HG03097 (cell line): ENCODE measurements around the gene ALOX12B.
A peak's percentile ranks its signal among the peaks of the same experiment; 100 is the strongest.
"Not testable (repeated sequence)": the region's sequence is repeated elsewhere in the genome, so short reads cannot be mapped to it uniquely, and the experiment has no call there.

Source experiments
- ATAC-seq: cut with Tn5 transposase; IDR thresholded peaks from one replicate; pipeline ENCODE4 v1.9.1; 2021; ENCODE audit not compliant: unreplicated experiment, low FRiP score

The ALOX12B gene

DNA sequence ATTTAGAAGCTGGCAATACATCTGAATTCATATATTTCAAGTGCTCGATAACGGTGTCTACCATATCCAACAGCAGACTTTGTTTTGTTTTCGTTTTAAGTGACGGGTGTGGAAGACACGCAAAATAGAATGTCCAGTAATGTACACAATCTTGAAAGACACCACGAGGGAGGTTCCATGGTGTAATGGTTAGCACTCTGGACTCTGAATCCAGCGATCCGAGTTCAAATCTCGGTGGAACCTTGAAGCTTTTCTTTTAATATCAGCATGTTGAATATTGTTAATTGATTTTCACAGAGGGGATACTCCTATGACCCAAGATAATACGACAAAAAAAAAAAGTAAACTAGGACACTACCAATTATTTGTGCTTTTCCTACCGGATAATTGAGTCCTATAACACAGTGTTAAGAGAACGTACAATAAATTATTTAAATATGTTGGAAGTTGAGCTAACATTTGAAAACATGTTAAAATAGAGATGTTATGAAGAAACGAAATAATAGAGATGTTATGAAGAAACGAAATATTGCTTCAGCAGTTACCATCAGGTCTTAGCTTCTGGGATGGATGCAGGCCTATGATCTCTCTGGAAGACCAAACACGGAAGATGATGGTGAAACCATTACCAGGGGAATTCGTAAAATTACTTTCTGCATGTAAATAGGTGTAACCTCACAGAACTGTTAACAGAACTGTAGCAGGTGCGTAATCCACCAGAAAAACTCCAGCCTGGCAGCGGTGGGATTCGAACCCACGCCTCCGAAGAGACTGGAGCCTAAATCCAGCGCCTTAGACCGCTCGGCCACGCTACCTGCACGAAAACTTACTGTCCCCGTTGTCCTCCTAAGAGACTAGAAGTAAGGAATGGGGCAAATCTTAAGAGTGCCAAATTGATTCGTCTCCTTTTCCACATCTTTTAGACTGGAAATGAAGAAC, 32.3 kb upstream of the ALOX12B start:
- ATAC-seq, result peak; percentile 30

DNA sequence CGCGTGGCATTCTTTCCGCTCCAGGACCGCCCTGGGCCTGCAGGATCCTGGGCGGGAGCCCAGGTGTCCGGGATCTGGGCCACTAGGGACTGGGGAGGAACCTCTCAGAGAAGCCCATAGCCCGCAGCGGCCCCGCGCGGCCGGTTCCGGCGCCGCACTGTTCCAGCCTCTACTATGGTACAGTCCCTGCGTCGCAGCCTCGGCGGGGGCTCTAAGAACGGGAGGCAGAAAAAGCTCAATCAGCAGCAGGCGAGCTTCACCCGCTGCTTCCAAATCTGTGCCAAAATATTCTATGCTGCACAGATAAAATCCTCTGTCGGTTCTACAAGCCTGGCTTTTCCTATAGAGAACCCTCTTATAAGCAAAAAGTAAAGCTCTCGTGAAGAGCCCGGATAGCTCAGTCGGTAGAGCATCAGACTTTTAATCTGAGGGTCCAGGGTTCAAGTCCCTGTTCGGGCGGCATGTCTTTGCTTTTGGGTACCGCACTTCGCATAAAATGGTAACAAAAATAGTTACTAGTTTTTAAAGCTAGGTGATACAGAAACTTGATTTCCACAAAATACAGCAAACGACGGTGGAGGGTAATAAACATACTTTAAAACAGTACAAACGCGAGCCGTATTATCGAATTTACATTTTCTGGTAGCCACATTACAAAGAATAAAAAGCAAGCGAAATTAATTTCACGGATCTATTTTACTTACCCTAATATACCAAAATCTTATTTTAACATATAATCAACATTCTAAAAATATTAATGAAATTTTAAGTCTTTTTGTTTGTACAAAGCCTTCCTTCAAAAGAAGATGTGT, 31.5 kb upstream of the ALOX12B start:
- ATAC-seq, result peak; percentile 28

DNA sequence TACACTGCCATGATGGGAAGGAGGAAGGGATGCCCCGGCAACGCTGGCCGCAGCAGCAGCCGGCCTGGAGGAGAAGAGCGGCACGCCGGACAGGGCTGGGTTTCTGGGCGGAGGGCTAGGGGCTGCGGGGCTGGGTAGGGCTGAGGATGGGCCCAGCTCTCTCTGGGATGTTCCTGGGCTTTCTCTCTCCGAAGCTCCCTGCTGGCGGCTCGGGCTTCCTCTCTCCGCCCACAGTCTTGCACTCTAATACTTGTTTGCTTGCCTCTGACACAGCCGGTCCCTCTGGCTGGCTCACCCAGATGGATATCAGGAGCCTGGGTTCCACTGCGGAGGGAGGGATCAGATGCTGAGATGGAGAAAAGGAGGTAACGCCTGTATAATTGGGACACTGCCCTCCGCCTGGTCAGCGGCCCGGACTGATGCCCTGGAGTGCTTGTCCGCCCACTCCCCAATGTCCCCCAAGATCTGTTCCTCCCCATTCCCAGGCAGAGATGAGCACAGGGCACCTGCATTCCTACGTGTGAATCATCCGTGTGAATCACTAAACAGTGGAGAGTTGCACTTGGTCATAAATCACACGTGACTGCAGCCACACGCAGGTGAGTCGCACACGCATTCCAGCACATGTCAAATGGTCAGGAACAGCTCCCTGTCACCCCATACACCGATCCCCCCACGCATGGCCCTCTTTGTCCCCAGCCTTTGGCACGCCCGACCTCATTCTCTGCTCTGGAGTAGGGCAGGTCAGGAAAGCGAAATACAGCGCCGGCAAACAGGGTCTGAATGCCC, 30.7 kb upstream of the ALOX12B start, which contains the start of gene ALOXE3:
Gene ALOXE3, minus strand, starts transcription at position 535 of the 789 bp plus-strand sequence. Its CDS starts 524 bp downstream, at position 11.
- ATAC-seq, result no peak

DNA sequence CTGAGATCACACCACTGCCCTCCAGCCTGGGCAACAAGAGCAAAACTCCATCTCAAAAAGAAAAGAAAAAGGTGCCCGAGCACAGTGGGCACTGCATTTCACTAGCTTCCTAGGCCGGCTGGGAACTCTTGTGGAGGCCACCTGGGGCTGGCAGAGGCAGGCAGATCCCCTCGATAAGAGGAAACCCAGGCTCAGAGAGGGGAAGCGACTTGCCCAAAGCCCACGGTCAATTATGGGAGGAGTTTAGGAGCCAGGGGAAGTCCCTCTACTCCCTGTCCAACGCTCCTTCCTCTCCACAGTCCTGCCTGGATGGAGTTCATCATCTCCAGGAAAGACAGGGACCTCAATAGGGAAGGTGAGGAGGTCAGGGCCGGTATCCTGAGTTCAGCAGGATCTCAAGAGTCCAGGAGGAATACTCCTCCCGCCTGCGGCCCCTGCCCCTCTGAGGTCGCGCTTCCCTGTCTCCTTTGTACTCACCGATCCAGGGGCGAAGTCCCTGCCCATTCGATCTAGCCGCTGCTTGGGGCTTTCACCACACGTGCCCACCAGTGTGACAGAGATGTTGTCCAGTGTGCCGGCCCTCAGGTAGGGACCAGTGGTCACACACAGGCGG, 30.0 kb upstream of the ALOX12B start:
- ATAC-seq, result no peak

DNA sequence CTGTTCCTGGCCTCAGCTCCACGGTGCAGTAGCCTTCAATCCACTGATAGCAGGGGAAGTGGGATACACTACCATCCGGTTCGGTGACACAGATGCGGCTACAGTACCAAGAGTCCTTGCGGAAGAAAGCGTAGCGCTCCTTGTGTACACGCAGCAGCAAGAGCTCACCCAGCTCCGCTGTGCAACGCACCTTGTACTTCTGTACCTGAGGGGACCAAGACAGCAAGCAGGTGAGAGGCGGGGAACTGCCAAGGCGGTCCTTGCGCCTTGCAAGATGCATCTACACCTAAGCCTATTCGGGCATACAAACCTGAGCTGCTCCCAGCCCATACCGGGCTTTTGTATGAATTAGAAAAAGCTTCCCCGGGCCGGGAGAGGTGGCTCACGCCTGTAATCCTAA, 29.3 kb upstream of the ALOX12B start:
- no peak for ATAC-seq

DNA sequence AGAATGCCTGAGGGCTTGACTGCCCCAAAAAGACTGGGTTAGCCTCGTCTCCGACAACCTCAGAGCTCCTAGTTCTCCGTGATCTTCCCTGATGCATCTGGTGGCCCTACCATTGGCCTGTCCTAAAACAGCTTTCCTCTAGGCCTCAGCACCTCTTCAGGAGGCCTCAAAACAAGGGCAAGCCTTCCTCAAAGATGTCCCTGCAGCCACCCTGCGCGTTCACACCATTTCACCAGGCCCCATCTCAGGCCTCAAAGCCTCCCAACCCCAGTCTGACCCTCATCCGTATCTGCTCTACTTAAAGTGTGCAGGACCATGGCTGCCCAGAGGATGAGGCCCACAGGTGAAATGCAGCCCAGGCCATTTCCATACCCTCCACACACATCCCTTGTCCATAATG, 23.4 kb upstream of the ALOX12B start:
- no peak for ATAC-seq

DNA sequence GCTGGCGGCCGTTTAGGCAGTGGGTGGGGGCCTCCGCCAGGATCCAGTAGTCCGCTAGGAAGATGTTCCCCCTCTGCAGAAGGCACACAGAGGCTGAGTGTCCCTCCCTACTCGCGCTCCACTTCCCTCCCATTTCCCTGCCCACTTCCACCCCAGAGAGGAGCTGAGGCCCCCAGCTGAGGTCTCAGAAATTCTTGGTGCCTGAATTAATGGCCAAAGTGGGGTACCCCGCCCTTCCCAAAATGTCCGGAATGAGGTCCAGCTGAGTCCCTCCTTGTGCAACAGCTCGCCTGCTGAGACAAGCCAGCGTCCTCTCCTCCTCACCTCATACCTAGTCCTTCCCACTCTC, 22.9 kb upstream of the ALOX12B start:
- no peak for ATAC-seq

DNA sequence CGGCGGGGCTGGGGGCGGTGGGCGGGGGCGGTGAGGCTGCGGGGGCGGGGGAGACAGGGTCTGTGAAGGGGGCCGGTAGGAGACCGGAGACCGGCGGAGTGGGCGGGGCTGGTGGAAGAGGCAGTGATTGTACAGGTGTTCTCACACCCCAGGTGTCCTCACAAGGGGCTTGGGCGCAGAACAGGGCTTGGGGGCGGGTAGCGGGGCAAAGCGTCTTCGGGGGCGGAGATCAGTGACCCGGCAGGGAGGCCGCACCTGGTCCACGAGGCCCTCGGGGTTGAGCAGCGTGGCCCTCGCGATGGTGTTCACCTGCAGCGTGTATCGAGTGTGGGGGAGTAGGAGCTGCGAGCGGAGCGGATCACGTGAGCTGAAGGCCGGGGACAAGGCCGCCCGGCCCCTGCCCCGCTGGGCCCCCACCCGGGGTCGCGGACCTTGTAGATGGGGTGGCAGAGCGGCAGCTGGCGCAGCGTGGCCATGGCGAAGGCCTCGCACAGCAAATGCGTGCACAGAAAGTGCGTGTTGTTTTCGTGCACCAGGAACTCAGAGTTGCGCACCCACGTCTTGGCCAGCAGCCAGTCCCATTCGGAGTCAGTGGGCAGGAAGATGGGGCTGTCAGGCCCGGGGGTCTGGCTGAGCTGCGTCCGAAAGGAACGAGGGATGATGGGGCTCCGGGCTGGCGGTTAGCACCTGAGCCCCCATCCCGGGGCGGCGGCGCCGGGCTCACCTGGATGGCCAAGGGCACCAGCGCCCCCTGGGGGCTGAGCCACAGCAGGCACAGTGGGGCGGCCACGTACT, 22.3 kb upstream of the ALOX12B start:
- no peak for ATAC-seq

DNA sequence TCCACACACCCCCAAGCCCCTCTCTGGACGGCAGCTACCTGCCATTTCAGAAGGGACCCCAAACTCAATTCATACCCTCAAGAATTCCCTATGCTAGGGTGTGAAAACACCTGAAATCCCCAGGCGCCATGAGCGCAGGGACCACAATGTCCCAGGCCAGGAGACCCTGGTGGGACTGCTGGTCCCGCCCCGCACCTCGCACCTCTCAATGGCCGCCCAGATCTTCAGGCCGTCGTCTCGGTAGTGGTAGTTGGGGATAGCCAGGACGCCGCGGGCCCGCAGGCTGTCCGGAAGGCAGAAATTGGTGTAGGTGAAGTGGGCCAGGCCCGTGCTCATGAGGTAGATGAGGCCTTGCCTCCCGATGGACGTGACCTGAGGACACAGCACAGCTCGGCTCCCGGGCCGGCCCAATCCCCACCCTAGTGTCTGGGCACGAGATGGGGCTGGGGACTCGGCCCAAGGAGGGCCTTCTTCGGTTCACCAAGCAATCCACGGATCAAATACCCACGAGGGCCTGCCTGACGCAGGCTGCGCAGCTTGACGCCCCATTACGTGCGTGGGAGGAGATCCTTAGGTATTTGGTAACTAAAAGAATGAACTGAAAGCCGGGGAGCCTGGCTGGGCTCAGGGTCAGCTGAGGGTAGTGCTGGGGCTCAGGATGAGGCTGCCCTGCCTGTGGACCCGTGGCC, 21.6 kb upstream of the ALOX12B start:
- ATAC-seq, result no peak

DNA sequence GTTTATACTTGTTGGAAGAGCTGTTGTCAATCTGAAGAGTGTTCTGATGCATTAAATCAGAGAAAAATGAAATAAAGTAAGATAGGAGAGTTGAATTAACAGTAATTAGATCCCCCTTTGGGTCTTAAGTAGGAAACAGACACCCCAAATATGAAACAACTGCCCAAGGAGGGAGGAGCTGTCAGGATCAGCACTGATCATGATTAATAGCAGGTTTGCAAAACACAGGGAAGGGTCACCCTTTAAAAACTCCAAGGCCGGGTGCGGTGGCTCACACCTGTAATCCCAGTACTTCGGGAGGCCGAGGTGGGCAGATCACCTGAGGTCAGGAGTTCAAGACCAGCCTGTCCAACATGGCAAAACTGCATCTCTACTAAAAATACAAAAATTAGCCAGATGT, 19.5 kb upstream of the ALOX12B start:
- ATAC-seq, result not testable (repeated sequence)

DNA sequence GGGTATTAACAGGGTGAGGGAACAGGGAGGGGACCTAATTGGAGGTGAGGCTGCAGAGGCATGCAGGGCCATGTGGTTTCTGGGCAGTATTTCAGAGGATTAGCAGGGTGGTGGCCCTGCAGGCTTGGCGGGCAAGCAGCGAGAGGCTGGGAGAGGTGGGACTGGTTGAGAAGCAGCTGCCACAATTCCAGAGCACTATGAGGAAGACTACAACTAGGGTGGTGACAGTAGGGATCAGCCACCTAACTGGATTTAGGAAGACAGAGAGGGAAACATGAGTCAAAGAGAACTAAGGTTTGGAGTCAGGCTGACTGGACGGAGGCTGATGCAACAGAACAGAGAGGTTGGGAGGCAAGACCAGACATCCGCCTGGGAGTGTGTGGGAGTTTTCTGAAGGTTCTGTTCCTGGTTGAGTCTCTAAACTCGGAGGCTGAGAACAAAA, 18.5 kb upstream of the ALOX12B start:
- no peak for ATAC-seq

DNA sequence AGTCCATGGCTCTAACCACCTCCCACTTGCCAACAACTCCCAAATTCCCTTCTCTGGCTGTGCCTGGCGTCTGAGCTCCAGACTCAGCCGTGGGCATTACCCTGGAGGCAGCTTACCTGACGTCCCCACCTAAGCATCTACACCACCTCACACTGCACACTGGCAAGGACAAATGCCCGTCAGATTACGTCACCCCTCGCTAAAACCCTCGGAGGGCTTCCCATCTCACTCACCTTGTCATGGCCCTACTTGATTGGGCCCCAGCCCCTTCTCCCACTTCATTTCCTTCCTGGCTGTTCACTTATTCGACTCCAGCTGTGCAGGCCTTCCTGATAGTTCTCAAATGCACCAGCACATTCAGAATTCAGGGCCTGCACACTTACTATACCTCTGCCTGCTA, 17.4 kb upstream of the ALOX12B start:
- ATAC-seq, result no peak

DNA sequence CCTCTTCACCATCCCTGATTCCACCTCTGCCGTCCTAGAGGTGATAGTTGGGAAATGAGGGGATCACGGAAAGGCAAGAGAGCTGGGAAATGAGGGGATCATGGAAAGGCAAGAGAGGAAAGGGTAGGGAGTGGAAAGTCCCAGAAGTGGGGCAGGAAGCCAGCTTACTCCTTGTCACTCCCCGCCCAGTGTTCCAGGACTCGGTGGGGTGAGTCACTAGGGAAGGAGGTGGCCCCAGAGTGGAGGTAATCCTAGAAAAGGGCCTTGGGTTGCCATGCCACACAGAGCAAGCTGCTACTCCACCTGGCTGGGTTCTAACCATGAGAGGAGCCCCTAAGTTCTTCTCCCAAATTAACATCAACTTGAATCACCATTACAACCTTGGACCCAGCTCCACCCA, 16.0 kb upstream of the ALOX12B start:
- ATAC-seq, result no peak

DNA sequence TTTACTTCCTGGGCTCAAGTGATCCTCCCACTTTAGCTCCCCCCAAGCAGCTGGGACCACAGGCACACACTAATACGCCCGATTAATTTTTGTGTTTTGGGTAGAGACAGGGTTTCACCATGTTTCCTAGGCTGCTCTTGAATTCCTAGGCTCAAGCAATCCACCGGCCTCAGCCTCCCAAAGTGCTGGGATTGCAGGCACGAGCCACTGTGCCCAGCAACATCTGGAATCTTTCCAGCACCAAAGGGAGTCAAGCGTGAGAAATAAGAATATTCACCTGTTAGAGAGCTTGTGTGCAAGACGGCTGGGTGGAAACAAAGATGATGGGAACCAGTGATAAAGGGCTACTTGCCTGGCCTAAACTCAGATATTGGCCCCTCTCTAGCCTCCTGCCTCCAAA, 14.2 kb upstream of the ALOX12B start:
- no peak for ATAC-seq

DNA sequence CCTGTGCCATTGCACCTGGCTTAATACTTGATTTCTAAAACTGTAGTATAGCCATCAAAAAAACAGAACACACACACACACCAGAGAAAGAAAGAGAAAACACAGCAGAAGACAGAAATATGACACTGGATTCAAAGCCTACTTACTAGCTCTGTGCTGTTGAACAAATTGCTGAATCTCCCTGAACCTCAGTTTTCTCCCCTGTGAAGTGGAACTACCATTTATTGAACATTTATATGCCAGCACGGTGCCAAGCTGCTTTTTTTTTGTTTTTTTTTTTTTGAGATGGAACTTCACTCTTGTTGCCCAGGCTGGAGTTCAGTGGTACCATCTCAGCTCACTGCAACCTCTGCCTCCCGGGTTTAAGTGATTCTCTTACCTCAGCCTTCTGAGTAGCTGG, 13.2 kb upstream of the ALOX12B start:
- no peak for ATAC-seq

DNA sequence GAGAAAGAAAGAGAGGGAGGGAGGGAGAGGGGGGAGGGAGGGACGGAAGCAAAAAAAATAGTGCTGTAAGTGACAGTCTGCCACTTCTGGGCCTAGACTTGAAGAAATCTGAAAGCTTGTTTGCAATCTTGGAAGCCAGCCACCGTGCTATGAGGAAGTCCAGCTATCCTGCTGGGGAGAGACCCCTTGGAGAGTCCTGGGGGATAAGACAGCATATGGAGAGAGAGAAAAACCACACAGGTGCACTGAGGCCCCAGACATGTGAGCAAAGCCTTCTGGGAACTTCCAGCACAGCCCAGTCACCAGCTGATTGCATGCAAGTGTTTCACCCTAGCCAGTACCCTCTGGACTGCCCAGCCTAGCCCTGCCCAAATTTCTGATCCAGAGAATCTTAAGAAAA, 12.6 kb upstream of the ALOX12B start:
- ATAC-seq, result no peak

DNA sequence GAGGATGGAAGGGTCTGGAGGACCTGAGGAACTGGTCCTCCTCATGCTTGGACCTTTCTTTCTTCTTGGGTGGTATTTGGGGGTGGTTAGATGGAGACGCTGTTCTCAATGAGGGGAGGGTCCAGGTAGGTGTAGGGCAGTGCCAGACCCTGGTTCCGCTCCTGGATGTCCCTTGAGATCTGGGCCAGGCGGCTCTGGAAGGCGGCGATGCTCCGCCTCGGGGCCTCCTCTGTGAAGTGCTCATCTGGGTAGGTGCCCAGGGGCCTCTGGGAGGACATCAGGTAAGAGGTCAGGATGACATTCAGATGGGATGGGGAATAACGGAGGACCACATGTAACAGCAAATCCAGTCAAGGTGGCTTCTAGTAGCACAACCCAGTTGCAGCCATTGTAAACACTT, 9.0 kb upstream of the ALOX12B start:
- ATAC-seq, result no peak

DNA sequence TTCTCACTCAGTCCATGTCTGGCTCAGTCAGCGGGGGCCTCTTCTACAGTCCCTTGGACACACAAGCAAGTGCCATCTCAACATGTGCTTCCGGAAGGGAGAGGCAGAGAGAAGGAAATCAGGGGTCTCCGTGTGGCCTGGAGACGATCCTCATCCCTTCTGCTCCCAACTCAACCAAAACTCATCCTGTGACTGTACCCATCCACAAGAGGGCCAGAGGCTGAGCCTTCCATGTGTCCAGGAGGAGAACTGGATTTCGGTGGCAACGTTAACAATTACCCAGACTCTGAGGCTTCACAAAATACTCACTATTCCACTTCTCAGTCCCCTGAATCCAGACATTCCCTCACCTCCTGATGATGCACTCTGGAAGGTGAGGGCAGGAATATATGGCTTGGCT, 7.8 kb upstream of the ALOX12B start:
- no peak for ATAC-seq

DNA sequence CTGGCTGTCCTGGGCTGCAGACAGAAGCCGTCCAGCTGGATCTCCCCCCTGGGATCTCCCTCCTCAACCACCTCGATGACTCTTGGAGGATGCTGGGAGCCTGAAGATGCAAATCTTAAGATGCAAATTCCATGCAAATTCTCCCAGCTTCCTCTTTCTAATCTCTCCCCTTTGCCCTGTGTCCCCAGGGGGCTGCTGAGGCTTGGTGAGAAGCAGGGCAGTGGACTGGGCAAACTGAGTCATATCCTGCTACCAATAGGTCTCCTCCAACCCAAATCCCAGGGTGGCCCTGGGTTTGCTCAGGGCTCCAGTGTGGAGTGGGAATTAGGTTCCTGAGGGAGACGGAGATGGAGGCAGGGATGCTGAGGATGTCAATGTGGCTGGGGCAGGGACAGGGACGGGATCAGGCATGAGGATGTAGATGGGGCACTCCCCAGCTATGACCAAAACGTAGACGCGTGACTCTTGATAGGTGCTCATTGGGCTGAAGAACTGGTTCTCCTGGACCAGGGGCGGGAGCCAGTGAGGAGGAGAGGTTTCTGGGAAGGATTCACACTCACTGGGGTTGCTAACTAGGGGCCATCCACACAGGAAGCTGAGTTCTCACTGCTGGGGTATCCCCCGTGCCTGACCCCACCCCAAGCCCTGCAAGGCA, 3.6 kb upstream of the ALOX12B start:
- peak; percentile 47 for ATAC-seq
